Forelimb muscle (tissue), 1 donor: ENCODE data around the gene HELZ2. TPM values are rescaled to one million over a fixed set of nuclear protein-coding genes. Genes with fewer than 3 reads are reported as not detected.

Experiments
- polyA plus RNA-seq: library from polyadenylated mRNA; unstranded; fragments of 120-200 nt; gene quantifications from one replicate; pipeline ENCODE4 v1.2.1, GENCODE V29; 2013; ENCODE audit not compliant: insufficient read length

Gene HELZ2
- polyA plus RNA-seq, 1 donor: 6.6 TPM

Other genes starting within 250 kb of the HELZ2 start
- 0.46 TPM for gene CHRNA4, start 212.9 kb downstream of the HELZ2 start, polyA plus RNA-seq
- gene KCNQ2, start 101.6 kb downstream of the HELZ2 start, polyA plus RNA-seq: 3.5 TPM
- gene EEF1A2, start 75.2 kb downstream of the HELZ2 start, polyA plus RNA-seq: 1,049 TPM
- 254 TPM for gene PPDPF, start 53.5 kb downstream of the HELZ2 start, polyA plus RNA-seq
- gene PTK6, start 36.9 kb downstream of the HELZ2 start, polyA plus RNA-seq: 0.34 TPM
- not detected for gene SRMS, start 26.5 kb downstream of the HELZ2 start, polyA plus RNA-seq
- gene FNDC11, start 20.1 kb downstream of the HELZ2 start, polyA plus RNA-seq: 0.13 TPM
- 6.8 TPM for gene GMEB2, start 52.9 kb upstream of the HELZ2 start, polyA plus RNA-seq
- gene STMN3, start 79.2 kb upstream of the HELZ2 start, polyA plus RNA-seq: 11.4 TPM
- gene RTEL1, start 84.1 kb upstream of the HELZ2 start, polyA plus RNA-seq: 11.0 TPM
- 1.6 TPM for gene TNFRSF6B, start 122.4 kb upstream of the HELZ2 start, polyA plus RNA-seq
- 25.3 TPM for gene ARFRP1, start 133.7 kb upstream of the HELZ2 start, polyA plus RNA-seq
- gene ZGPAT, start 133.8 kb upstream of the HELZ2 start, polyA plus RNA-seq: 12.6 TPM
- gene LIME1, start 162.4 kb upstream of the HELZ2 start, polyA plus RNA-seq: 4.6 TPM
- gene SLC2A4RG, start 165.5 kb upstream of the HELZ2 start, polyA plus RNA-seq: 148 TPM